ENCODE data around the gene RXFP4.
"Not testable (repeated sequence)": the region's sequence is repeated elsewhere in the genome, so short reads cannot be mapped to it uniquely, and the experiment has no call there.

Gene RXFP4

GRCh38 chr1:155979597-155980343 is 38.3 kb downstream of the RXFP4 start:
- DNase-seq (ENCODE audit: low spot score) = no peak
- TF ChIP-seq, protein P1, sequence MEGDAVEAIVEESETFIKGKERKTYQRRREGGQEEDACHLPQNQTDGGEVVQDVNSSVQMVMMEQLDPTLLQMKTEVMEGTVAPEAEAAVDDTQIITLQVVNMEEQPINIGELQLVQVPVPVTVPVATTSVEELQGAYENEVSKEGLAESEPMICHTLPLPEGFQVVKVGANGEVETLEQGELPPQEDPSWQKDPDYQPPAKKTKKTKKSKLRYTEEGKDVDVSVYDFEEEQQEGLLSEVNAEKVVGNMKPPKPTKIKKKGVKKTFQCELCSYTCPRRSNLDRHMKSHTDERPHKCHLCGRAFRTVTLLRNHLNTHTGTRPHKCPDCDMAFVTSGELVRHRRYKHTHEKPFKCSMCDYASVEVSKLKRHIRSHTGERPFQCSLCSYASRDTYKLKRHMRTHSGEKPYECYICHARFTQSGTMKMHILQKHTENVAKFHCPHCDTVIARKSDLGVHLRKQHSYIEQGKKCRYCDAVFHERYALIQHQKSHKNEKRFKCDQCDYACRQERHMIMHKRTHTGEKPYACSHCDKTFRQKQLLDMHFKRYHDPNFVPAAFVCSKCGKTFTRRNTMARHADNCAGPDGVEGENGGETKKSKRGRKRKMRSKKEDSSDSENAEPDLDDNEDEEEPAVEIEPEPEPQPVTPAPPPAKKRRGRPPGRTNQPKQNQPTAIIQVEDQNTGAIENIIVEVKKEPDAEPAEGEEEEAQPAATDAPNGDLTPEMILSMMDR (IDR thresholded peaks at IDR 0.05; ENCODE audit: extremely low read depth, missing control alignments) = no peak

DNA sequence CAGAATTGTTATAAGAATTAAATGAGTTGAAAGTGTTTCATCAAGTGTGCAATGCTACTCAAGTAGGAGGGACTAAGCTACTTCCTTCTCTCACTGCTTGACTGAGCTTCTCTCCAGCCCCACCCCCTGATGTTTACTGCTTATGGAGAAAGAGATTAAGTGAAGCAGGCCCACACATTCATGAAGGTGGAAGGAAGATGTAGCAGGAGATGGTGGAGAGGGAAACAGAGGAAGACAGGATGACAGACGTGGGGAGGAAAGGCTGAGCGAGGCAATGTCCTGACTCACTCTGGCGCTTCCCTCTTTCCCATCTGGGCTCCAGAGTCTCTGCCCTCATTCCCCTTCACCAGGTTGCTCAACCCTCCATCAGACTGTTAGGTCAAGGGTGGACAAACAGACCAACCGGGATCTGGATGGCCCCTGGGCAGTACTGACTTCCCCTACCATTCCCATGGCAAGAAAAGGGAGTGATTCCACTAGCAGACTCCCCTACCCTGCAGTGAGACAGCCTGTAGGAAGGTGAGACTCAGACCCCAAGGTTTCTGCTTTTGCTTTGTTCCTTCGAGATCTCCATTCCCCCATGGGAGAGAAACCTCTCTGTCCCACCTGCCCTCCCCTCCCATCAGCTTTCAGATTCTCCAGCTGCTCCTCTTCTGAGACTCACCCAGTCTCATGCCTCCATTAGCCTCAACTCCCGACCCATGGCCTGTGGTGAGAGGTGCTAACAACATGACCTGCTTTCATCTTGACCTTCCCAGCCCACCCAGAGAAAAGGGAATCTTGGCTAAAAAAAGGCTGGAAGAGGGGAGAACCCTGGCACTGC is 40.0 kb downstream of the RXFP4 start:
- TF ChIP-seq, protein P1 (IDR thresholded peaks at IDR 0.05; ENCODE audit: extremely low read depth, missing control alignments) = no peak
- peak; percentile 66 for DNase-seq (ENCODE audit: low spot score)

GRCh38 chr1:155982106-155982505 is 40.7 kb downstream of the RXFP4 start:
- TF ChIP-seq, protein P1 (IDR thresholded peaks at IDR 0.05; ENCODE audit: extremely low read depth, missing control alignments) = no peak
- DNase-seq (ENCODE audit: low spot score) = no peak

DNA sequence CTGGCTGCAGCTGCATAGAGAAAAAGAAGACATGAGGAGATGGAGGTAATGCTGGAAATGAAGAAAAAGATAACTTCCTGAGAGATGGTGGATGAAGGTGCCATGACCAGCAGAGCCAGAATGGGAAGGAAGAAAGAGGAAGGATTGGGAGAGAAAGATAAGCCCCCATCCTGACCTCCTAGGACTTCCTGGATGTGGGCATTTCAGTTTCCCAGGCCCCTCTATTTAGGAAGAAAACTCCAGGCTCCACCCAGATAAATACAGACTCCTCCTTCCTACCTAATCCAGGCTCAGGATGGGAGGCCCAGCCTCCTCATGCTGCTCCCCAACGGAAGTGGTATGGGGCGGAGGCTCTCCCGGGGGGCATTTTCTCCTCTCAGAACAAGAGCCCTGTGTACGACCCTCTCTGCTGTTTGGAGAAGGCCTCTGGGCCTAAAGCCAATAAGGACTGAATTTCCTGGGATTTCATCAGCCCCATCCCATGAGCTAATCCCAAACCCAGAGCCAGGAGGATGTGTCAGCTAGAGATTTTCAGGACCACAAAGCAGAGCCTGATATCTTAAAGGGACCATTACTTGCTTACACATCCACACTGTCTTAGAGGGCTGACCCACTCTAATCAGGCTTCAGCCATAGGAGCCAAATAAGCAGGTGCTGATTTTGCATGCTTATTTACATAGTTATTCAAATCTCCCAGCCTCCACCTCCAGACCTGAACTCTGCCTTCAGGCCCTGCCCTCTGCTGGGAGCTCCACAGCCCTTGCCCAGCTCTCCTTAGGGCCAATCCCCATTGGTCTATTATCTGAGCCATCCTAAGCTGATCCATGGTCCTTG is 42.0 kb downstream of the RXFP4 start:
- TF ChIP-seq, protein P1 (IDR thresholded peaks at IDR 0.05; ENCODE audit: extremely low read depth, missing control alignments) = no peak
- no peak for DNase-seq (ENCODE audit: low spot score)

GRCh38 chr1:155984341-155984740 is 42.9 kb downstream of the RXFP4 start:
- TF ChIP-seq, protein P1 (IDR thresholded peaks at IDR 0.05; ENCODE audit: extremely low read depth, missing control alignments) = no peak
- no peak for DNase-seq (ENCODE audit: low spot score)

DNA sequence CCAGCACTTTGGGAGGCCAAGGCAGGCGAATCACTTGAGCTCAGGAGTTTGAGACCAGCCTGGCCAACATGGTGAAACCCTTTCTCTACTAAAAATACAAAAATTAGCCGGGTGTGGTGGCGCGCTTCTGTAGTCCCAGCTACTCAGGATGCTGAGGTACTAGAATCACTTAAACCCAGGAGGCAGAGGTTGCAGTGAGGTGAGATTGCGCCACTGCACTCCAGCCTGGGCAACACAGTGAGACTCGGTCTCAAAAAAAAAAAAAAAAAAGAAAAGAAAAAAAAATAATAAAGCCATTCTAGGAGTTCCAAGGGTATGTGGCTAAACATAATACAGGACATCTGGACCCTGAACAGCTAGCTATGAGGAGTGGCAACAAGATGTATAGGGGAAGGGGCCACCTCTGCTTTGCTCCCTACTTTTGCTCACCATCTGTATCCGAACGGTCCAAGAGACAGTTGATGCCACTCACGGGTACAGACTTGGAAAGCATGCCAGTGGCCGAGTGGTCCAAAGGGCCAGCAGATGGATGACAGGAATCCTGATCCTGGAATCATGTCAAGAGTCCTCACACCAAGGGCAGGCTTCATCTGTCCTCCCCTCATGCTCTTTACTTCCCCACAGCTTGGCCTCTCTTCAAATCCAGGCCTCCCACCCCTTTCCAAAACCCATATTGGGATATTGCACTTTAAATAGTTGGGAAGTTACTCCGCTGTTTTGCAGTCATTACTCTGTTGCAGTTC is 43.6 kb downstream of the RXFP4 start:
- not testable (repeated sequence) for DNase-seq (ENCODE audit: low spot score)

Measured in GM20000 (cell line).